GM19397 (cell line): ENCODE results near the gene IMMP1L.

Source experiments
- ATAC-seq: cut with Tn5 transposase; IDR thresholded peaks from one replicate; pipeline ENCODE4 v1.9.1; 2021; ENCODE audit warnings: mild to moderate bottlenecking, moderate library complexity; ENCODE audit not compliant: unreplicated experiment

IMMP1L gene

GRCh38 chr11:31477528-31478222 lies 31.7 kb downstream of the IMMP1L start:
- ATAC-seq = no peak

DNA sequence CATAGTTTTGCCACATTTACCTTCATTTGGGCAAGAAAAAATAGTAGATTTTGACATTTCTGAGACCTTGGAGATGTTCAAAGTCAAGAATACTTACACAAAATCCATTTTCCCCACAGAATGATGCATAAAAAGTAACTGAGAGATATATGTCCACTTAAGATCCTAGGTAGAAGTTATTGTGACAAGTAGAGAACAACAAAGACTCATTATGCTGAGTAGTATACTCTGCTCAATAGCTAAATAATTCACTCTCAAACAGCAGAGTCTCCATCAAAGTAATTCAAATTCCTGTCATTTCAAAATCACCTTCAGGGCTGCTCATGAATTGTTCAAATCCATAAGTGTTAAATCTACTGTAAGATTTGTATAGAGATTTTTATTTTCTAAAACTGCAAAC lies 35.3 kb downstream of the IMMP1L start:
- no peak for ATAC-seq

DNA sequence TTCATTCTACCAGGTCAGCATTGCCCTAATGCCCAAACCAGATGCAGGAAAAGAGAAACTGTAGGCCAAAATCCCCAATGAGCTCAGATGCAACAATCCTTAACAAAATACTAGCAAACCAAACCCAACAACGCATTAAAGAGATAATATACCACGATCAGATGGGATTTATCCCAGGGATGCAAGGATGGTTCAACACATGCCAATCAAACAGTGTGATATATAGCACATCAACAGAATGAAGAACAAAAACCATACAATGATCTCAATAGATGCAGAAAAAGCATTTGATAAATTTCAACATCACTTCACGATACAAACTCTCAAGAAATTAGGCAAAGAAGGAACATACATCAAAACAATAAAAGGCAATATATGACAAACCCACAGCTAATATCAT lies 45.0 kb downstream of the IMMP1L start:
- ATAC-seq = no peak

DNA sequence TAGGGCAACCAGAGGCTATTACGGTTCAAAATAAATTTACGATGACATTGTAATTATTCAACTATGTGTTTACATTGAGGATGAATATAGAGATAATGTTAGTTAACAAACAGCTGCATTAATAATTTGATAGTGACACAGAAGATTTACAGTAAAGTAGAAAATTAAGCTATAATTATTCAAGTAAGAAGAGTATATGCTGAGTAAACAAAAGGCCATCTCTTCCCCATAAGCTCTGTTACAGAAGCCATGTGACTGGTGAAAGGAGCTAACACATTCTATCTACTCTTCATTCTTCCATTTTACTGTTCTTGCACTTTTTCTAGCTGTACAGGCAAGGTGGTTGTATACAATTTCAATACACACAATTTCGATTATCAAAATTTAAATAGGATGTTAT lies 54.2 kb downstream of the IMMP1L start:
- no peak for ATAC-seq

GRCh38 chr11:31450841-31451240 lies 58.6 kb downstream of the IMMP1L start:
- no peak for ATAC-seq

GRCh38 chr11:31449040-31449439 lies 60.4 kb downstream of the IMMP1L start:
- ATAC-seq = no peak

GRCh38 chr11:31445621-31446020 lies 63.8 kb downstream of the IMMP1L start:
- ATAC-seq = no peak

DNA sequence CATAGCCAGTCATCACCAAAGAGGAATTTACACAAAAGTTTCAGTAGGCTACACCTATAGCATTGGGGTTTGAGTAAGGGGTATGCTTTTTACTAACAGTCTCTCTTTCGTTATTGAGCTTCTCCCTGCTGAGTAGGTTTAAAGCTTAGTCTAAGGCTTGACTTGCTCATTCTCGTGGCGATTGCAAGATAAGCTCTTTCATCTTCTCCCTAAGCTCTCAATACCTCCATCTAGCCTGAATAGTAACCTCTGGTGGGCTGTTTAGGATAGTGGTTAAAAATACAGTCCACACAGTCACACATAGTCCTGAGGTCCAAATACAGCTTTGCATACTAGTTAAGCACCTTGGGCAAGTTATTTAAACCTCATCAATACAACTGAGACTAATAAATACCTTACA lies 65.6 kb downstream of the IMMP1L start:
- ATAC-seq = no peak

DNA sequence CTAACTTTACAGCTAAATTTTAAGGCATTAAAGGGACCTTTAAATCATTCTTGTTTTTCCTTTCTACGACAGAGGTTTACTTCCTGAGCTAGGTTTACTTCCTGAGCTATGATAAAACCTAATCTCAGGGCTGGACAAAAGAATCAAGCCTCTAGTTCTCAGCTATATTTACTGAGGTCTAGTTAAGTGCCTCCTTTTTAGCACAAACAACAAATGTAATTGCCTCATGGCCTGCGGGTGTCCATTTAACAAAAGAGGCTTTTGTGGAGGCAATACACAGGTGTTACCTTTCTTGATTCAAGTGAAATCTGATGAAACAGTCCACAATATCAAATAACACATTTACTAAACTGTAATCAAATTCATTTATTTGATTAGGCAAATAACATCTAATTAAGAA lies 67.3 kb downstream of the IMMP1L start:
- no peak for ATAC-seq

DNA sequence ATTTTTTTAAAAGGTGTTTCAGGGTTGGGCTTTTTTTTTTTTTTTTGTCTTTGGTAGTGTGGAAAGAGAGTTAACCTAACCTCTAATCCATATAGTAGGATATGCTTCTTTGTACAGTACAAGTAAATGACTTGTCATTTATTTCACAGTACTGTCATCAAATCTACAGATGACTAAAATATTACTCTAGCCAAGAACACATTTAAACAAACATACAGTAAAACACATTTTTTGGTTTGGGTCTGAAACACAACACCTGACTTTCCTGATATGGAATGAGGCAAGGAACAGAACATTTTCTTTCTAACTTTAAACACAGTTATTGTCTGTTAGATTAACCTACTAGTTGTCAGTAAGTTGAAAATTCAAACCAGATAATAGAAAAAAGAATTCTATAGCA lies 68.1 kb downstream of the IMMP1L start:
- no peak for ATAC-seq

- no peak for ATAC-seq
Observed at GRCh38 chr11:31437742-31438435, 71.5 kb downstream of the IMMP1L start.

DNA sequence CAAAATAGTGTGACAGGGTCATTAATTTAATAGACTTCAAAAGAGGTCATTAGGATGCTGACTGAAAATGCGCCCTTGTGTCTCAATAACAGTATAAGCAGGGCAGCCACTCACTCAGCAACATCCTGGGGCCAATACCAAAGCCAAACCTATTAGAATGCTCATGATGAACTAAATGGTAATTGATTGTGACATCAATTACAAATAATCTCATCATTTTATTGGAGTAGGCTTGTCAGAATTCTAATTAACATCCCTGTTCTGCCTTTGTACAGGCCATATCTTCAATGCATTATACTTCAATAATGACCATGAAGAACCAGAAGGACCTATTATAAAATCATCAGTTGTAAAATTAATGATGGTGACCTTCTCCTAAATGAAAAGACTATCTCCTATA lies 75.6 kb downstream of the IMMP1L start:
- ATAC-seq = no peak

DNA sequence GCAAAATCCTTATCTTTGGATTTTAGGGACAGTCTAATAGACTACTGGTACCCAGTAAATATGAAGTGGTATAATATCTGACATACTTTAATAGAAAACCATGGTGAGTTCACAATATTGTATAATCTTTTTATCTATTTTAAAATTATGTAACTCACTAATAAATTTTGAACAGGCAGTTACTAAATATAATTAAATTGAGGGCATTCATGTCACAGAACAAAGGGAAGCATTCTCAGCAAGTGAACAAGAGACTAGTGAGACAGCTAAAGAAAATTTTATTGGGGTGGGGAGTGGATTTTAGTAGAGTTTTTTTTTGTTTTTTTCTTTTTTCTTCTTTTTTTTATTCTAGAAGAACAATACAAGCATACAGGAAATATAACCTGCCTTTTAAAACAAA lies 84.8 kb downstream of the IMMP1L start:
- ATAC-seq = no peak

GRCh38 chr11:31422703-31423102 lies 86.7 kb downstream of the IMMP1L start:
- no peak for ATAC-seq

DNA sequence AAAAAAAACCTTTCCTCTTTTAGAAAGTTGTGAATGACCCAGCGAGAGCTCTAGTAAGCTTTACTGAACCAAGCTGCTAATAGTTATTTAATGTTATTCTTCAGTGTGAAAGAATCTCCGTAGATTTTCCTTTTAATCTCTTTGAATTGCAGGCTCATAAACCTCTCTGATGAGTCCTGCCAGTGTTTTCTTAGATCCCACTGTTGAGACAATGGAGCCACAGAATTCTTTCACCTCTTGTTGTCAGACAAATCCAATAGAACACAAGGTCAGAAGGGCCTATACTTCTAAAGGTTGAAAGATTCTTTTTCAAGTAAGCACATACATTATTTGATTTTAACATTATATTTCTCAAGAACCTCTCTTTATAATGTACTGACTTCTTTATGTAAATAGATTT lies 87.6 kb downstream of the IMMP1L start:
- ATAC-seq = no peak

DNA sequence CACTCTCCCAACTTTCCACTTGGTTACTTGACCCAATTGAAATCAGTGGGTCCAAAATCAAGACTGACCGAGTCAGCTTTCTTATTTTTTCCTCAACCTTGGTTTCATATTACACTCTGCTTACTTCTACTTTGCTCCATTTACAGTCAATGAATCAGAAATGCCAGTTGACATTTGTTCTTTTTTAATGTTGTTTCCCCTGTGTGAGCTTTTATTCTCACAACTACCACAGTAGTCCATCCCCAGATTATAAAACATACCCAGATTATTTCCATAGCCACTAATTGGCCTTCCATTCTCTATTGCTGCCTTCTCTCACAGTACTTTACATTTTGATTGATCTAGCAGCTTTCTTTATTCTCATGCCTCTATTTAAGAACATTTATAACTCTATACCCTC lies 89.8 kb downstream of the IMMP1L start:
- no peak for ATAC-seq

DNA sequence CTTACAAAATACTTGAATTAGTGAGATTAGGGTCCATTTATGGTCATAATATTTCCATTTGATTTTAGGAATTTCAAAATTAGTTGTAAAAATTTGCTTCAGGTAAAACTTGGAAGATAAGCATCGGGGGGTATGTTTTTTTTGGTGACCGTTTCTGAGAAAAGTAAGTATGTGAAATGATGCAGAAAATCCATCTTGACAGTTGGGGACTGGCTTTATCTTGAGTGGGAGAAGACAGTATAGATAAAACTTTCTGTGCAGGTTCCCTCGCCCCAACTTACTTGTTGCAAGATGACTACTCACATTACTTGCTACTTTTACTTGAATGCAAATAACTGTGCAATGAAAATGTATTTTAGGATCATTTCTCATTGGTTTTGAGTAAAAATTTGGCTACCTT lies 90.3 kb downstream of the IMMP1L start:
- ATAC-seq = no peak

GRCh38 chr11:31417816-31418215 lies 91.6 kb downstream of the IMMP1L start:
- no peak for ATAC-seq

GRCh38 chr11:31417357-31417756 lies 92.1 kb downstream of the IMMP1L start:
- no peak for ATAC-seq

GRCh38 chr11:31415435-31415834 lies 94.0 kb downstream of the IMMP1L start:
- no peak for ATAC-seq

DNA sequence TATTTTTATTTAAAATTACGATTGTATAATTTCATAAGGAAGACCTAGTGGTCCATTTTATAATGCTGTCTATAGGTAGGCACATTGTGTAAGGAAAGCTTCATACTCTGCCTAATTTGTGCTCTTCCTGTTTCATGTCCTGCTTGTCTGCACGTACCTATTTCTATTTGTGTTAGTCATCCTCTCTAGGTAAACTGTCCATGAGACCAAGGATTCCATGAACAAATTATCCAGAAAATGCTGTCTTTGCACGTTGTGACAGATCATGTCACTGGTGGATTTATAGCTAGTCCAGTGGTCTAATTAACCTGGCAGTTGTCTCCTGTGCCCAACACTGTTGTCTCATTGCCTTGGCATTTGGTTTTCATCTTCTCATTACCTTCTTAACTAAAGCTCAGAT lies 95.1 kb downstream of the IMMP1L start:
- ATAC-seq = no peak

GRCh38 chr11:31412946-31413345 lies 96.5 kb downstream of the IMMP1L start:
- no peak for ATAC-seq

DNA sequence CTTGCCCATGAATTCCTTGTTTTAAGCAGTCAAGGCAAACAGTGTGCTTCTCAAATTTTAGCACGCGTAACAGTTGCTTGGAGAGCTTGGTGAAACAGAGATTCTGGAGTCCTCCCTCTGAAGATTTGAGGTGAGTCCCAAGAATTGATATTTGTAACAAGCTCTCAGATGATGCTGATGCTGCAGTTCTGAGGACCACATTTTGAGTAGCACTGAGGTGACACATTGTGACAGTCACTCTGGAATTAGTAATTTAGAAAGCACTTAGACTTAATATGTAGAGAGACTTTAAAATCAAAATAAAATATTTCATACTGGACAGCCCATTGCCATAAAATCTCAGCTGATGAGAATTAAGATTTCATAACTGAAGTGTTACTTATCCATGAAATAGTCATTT lies 101.2 kb downstream of the IMMP1L start:
- ATAC-seq = no peak
